ENCODE results near the gene TACC3.

Gene TACC3

DNA sequence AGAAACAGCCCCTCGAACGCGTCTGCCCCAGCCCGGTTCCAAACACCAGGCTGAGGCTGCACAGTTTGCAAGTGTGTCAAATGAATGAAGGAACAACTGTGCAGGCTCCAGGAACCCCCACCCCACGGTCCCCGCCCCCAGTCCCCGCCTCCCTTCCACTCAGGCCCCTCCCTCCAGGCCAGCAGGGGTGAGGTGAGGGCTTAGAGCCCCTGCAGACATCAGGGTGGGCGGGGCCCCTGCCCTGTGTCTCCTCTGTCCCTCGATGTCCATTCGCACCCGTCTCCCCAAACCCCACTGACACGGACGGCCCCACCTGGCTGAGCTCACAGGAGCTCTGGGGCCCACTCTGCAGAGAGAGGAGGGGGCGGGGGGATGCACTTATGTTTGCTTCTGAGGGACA, 28.5 kb downstream of the TACC3 start:
- no peak overlapping the region for H2BK5ac ChIP-seq (ENCODE audit: low read depth, low read length, poor library complexity, severe bottlenecking)
- no peak overlapping the region for H3K14ac ChIP-seq (ENCODE audit: low read length in 2 of 2)
- no peak overlapping the region for H3K18ac ChIP-seq (ENCODE audit: low read depth in 1 of 2, low read length in 2 of 2)
- no peaks in the 10 kb centered on the region for H3K9me3 ChIP-seq (ENCODE audit: control insufficient read depth, low read length)
- no peak overlapping the region for H2BK12ac ChIP-seq (ENCODE audit: low read length in 2 of 2)
- peaks cover 27% of the 10 kb centered on the region for H3K4me1 ChIP-seq (ENCODE audit: control insufficient read depth, insufficient read depth, low read depth, low read length)
- WGBS, result 68% methylated on average over 11 of the region's 14 CpGs
- H3K23ac ChIP-seq (ENCODE audit: low read length in 2 of 2), result no peak overlapping the region
- peaks cover 0 to 10% of the 10 kb centered on the region in 2 experiments for H3K36me3 ChIP-seq (ENCODE audit: control insufficient read depth in 1 of 2, insufficient read depth in 2 of 2, low read depth in 1 of 2, low read length in 2 of 2)
- H3K79me1 ChIP-seq (replicated peaks; ENCODE audit: low read length, poor library complexity, severe bottlenecking), result no peaks in the 10 kb centered on the region
- H3K9ac ChIP-seq (ENCODE audit: low read length), result no peak overlapping the region
- no peak for DNase-seq
- no peak overlapping the region for H2BK15ac ChIP-seq (ENCODE audit: low read depth, poor library complexity, severe bottlenecking)
- H2AK5ac ChIP-seq (ENCODE audit: low read length, severe bottlenecking), result no peak overlapping the region
- no peak overlapping the region for H2AFZ ChIP-seq (ENCODE audit: low read depth, low read length)
- H3K27ac ChIP-seq (ENCODE audit: low read length, poor library complexity, severe bottlenecking), result no peak overlapping the region
- no peak overlapping the region for H4K8ac ChIP-seq (ENCODE audit: low read length)
- H4K91ac ChIP-seq (ENCODE audit: low read length), result no peak overlapping the region
- no peak overlapping the region for H3K4ac ChIP-seq (ENCODE audit: low read depth in 1 of 2, low read length in 2 of 2)
- no peak overlapping the region for H3K4me3 ChIP-seq (ENCODE audit: insufficient read depth in 1 of 2, low read depth in 1 of 2, low read length in 2 of 2)
- H3K4me2 ChIP-seq (ENCODE audit: low read length, poor library complexity, severe bottlenecking), result no peak overlapping the region
- H2BK120ac ChIP-seq (ENCODE audit: low read depth, low read length), result no peak overlapping the region
- peaks cover 0 to 25% of the 10 kb centered on the region in 2 experiments for H3K27me3 ChIP-seq (ENCODE audit: control insufficient read depth in 1 of 2, insufficient read depth in 1 of 2, low read length in 2 of 2)

DNA sequence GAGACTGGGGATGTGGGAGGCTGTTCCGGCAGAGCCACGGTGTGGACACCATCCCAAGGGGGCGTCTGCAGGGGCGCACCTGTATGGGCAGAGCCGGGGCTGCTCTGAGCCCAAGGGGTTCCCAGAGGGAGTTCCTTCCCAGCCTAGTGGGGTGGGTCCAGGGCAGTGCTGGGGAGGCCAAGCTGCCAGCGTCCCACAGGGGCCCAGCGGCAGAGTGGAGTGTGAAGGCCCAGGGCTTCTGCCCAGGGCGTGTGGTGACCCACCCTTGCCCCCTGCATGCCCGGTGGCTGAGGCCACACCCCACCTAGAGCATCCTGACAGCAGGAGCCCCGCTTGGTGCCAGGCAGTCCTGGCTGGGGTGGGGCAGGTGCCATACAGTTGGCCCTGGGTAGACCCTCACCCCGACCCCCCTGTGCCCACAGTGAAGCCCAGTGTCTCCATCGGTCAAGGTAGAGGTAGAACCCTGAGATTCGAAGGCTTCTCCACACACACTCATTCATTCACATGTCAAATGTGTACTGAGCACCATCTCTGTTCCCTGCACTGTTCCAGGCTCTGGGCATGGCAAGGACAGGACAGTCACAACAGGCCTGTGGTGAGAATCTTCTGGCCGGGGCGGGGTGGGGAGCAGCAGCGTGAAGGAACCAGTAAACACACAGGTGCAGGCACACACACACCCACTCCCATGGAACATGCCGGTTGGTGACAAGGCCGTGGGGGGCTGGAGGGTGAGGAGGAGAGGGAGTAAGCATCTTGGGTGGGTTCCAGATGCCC, 29.2 kb downstream of the TACC3 start:
- H3K27me3 ChIP-seq (ENCODE audit: control insufficient read depth in 1 of 2, insufficient read depth in 1 of 2, low read length in 2 of 2), result peaks cover 0 to 29% of the 10 kb centered on the region in 2 experiments
- H3K18ac ChIP-seq (ENCODE audit: low read depth in 1 of 2, low read length in 2 of 2), result no peak overlapping the region
- H3K14ac ChIP-seq (ENCODE audit: low read length in 2 of 2), result no peak overlapping the region
- H3K4me2 ChIP-seq (ENCODE audit: low read length, poor library complexity, severe bottlenecking), result no peak overlapping the region
- H3K4ac ChIP-seq (ENCODE audit: low read depth in 1 of 2, low read length in 2 of 2), result no peak overlapping the region
- H2BK120ac ChIP-seq (ENCODE audit: low read depth, low read length), result no peak overlapping the region
- H3K36me3 ChIP-seq (ENCODE audit: control insufficient read depth in 1 of 2, insufficient read depth in 2 of 2, low read depth in 1 of 2, low read length in 2 of 2), result peaks cover 0 to 4% of the 10 kb centered on the region in 2 experiments
- H2BK5ac ChIP-seq (ENCODE audit: low read depth, low read length, poor library complexity, severe bottlenecking), result no peak overlapping the region
- no peak overlapping the region for H2BK12ac ChIP-seq (ENCODE audit: low read length in 2 of 2)
- no peaks in the 10 kb centered on the region for H3K9me3 ChIP-seq (ENCODE audit: control insufficient read depth, low read length)
- H3K4me3 ChIP-seq (ENCODE audit: insufficient read depth in 1 of 2, low read depth in 1 of 2, low read length in 2 of 2), result no peak overlapping the region
- H4K91ac ChIP-seq (ENCODE audit: low read length), result no peak overlapping the region
- H2BK15ac ChIP-seq (ENCODE audit: low read depth, poor library complexity, severe bottlenecking), result no peak overlapping the region
- no peak overlapping the region for H2AK5ac ChIP-seq (ENCODE audit: low read length, severe bottlenecking)
- H3K79me1 ChIP-seq (replicated peaks; ENCODE audit: low read length, poor library complexity, severe bottlenecking), result no peaks in the 10 kb centered on the region
- H3K4me1 ChIP-seq (ENCODE audit: control insufficient read depth, insufficient read depth, low read depth, low read length), result peaks cover 28% of the 10 kb centered on the region
- no peak overlapping the region for H3K9ac ChIP-seq (ENCODE audit: low read length)
- no peak for DNase-seq
- no peak overlapping the region for H3K27ac ChIP-seq (ENCODE audit: low read length, poor library complexity, severe bottlenecking)
- H3K23ac ChIP-seq (ENCODE audit: low read length in 2 of 2), result no peak overlapping the region
- no peak overlapping the region for H2AFZ ChIP-seq (ENCODE audit: low read depth, low read length)
- H4K8ac ChIP-seq (ENCODE audit: low read length), result no peak overlapping the region
- 88% methylated on average over 15 of the region's 18 CpGs for WGBS

GRCh38 chr4:1751155-1751918, 30.0 kb downstream of the TACC3 start:
- 90% methylated on average over 28 of the region's 31 CpGs for WGBS
- Histone ChIP-seq H2AFZ (ENCODE audit: low read depth, low read length) (no peak overlapping the region), H3K14ac (ENCODE audit: low read length in 2 of 2) (no peak overlapping the region), H2BK120ac (ENCODE audit: low read depth, low read length) (no peak overlapping the region), H3K36me3 (ENCODE audit: control insufficient read depth in 1 of 2, insufficient read depth in 2 of 2, low read depth in 1 of 2, low read length in 2 of 2) (peaks cover 0 to 3% of the 10 kb centered on the region in 2 experiments), H3K4ac (ENCODE audit: low read depth in 1 of 2, low read length in 2 of 2) (no peak overlapping the region), H3K4me2 (ENCODE audit: low read length, poor library complexity, severe bottlenecking) (no peak overlapping the region), H3K4me1 (ENCODE audit: control insufficient read depth, insufficient read depth, low read depth, low read length) (peaks cover 27% of the 10 kb centered on the region), H3K9ac (ENCODE audit: low read length) (no peak overlapping the region), H4K91ac (ENCODE audit: low read length) (no peak overlapping the region), H3K27me3 (ENCODE audit: control insufficient read depth in 1 of 2, insufficient read depth in 1 of 2, low read length in 2 of 2) (peaks cover 0 to 32% of the 10 kb centered on the region in 2 experiments), H3K23ac (ENCODE audit: low read length in 2 of 2) (no peak overlapping the region), H2BK5ac (ENCODE audit: low read depth, low read length, poor library complexity, severe bottlenecking) (no peak overlapping the region), H3K79me1 (replicated peaks; ENCODE audit: low read length, poor library complexity, severe bottlenecking) (no peaks in the 10 kb centered on the region), H3K27ac (ENCODE audit: low read length, poor library complexity, severe bottlenecking) (no peak overlapping the region), H2BK15ac (ENCODE audit: low read depth, poor library complexity, severe bottlenecking) (no peak overlapping the region), H2BK12ac (ENCODE audit: low read length in 2 of 2) (no peak overlapping the region), H3K18ac (ENCODE audit: low read depth in 1 of 2, low read length in 2 of 2) (no peak overlapping the region), H3K9me3 (ENCODE audit: control insufficient read depth, low read length) (no peaks in the 10 kb centered on the region), H4K8ac (ENCODE audit: low read length) (no peak overlapping the region), H2AK5ac (ENCODE audit: low read length, severe bottlenecking) (no peak overlapping the region), H3K4me3 (ENCODE audit: insufficient read depth in 1 of 2, low read depth in 1 of 2, low read length in 2 of 2) (no peak overlapping the region)
- DNase-seq, result no peak

- Histone ChIP-seq H3K4ac (ENCODE audit: low read depth in 1 of 2, low read length in 2 of 2) (no peak overlapping the region), H3K27me3 (ENCODE audit: control insufficient read depth in 1 of 2, insufficient read depth in 1 of 2, low read length in 2 of 2) (peaks cover 0 to 32% of the 10 kb centered on the region in 2 experiments), H2AK5ac (ENCODE audit: low read length, severe bottlenecking) (no peak overlapping the region), H4K91ac (ENCODE audit: low read length) (no peak overlapping the region), H3K18ac (ENCODE audit: low read depth in 1 of 2, low read length in 2 of 2) (peak overlapping the region in 1 of 2 experiments; percentile 30), H3K79me1 (replicated peaks; ENCODE audit: low read length, poor library complexity, severe bottlenecking) (no peaks in the 10 kb centered on the region), H3K23ac (ENCODE audit: low read length in 2 of 2) (no peak overlapping the region), H3K27ac (ENCODE audit: low read length, poor library complexity, severe bottlenecking) (no peak overlapping the region), H3K4me2 (ENCODE audit: low read length, poor library complexity, severe bottlenecking) (no peak overlapping the region), H2BK12ac (ENCODE audit: low read length in 2 of 2) (no peak overlapping the region), H3K9ac (ENCODE audit: low read length) (no peak overlapping the region), H3K4me1 (ENCODE audit: control insufficient read depth, insufficient read depth, low read depth, low read length) (peaks cover 24% of the 10 kb centered on the region), H2AFZ (ENCODE audit: low read depth, low read length) (no peak overlapping the region), H3K36me3 (ENCODE audit: control insufficient read depth in 1 of 2, insufficient read depth in 2 of 2, low read depth in 1 of 2, low read length in 2 of 2) (peaks cover 0 to 3% of the 10 kb centered on the region in 2 experiments), H3K4me3 (ENCODE audit: insufficient read depth in 1 of 2, low read depth in 1 of 2, low read length in 2 of 2) (no peak overlapping the region), H3K9me3 (ENCODE audit: control insufficient read depth, low read length) (no peaks in the 10 kb centered on the region), H4K8ac (ENCODE audit: low read length) (no peak overlapping the region), H3K14ac (ENCODE audit: low read length in 2 of 2) (no peak overlapping the region), H2BK5ac (ENCODE audit: low read depth, low read length, poor library complexity, severe bottlenecking) (no peak overlapping the region), H2BK120ac (ENCODE audit: low read depth, low read length) (no peak overlapping the region), H2BK15ac (ENCODE audit: low read depth, poor library complexity, severe bottlenecking) (no peak overlapping the region)
- DNase-seq, result no peak
- 79% methylated on average over 8 of the region's 8 CpGs for WGBS
These were observed 30.6 kb downstream of the TACC3 start for GRCh38 chr4:1751919-1752283.

Measured in mesenchymal stem cell (in vitro differentiated cells and primary cell).